Hepatocyte (in vitro differentiated cells): ENCODE data around the gene IRX4. TPM values are rescaled to one million over a fixed set of nuclear protein-coding genes. Genes with fewer than 3 reads are reported as not detected.

Experiments used
- DNase-seq: peaks from one replicate; pipeline ENCODE4 v3.0.0-alpha.2; 2016; ENCODE audit warnings: low spot score
- H2AFZ ChIP-seq: fragments of 200-600 bp; sonication (generic); 2 replicates; pipeline ENCODE4 v1.6.0; 2016; ENCODE audit warnings: antibody characterized with exemption, mild to moderate bottlenecking
- H3K27ac ChIP-seq: fragments of 200-600 bp; sonication (generic); 2 replicates; pipeline ENCODE4 v1.5.1; 2016; ENCODE audit warnings: mild to moderate bottlenecking
- H3K27me3 ChIP-seq: fragments of 200-600 bp; sonication (generic); 2 replicates; pipeline ENCODE4 v1.6.1; 2016
- H3K36me3 ChIP-seq: fragments of 200-600 bp; sonication (generic); replicated peaks from 2 replicates; pipeline ENCODE4 v1.5.1; 2016; ENCODE audit warnings: low read depth; ENCODE audit not compliant: insufficient read depth
- H3K4me1 ChIP-seq: fragments of 200-600 bp; sonication (generic); 2 replicates; pipeline ENCODE4 v1.5.1; 2016; ENCODE audit warnings: mild to moderate bottlenecking, moderate library complexity; ENCODE audit not compliant: insufficient read depth
- H3K4me2 ChIP-seq: fragments of 200-600 bp; sonication (generic); 2 replicates; pipeline ENCODE4 v1.6.0; 2016
- H3K4me3 ChIP-seq: fragments of 200-600 bp; sonication (generic); 2 replicates; pipeline ENCODE4 v1.5.1; 2016; ENCODE audit warnings: mild to moderate bottlenecking
- H3K79me2 ChIP-seq: fragments of 200-600 bp; sonication (generic); 2 replicates; pipeline ENCODE4 v1.6.0; 2017; ENCODE audit warnings: mild to moderate bottlenecking
- H3K9me2 ChIP-seq: fragments of 200-600 bp; sonication (generic); replicated peaks from 2 replicates; pipeline ENCODE4 v1.6.0; 2017; ENCODE audit warnings: mild to moderate bottlenecking; ENCODE audit not compliant: insufficient read depth
- H3K9me3 ChIP-seq: fragments of 200-600 bp; sonication (generic); 2 replicates; pipeline ENCODE4 v1.5.1; 2016; ENCODE audit warnings: low read depth, mild to moderate bottlenecking
- H4K20me1 ChIP-seq: fragments of 200-600 bp; sonication (generic); 2 replicates; pipeline ENCODE4 v1.6.0; 2016; ENCODE audit warnings: mild to moderate bottlenecking; ENCODE audit not compliant: insufficient read depth, poor library complexity, severe bottlenecking
- CTCF ChIP-seq: fragments of 200-600 bp; sonication (generic); IDR thresholded peaks from 2 replicates; pipeline ENCODE4 v1.5.1; 2016; ENCODE audit warnings: antibody characterized with exemption, mild to moderate bottlenecking; ENCODE audit not compliant: poor library complexity
- EZH2 ChIP-seq: fragments of 200-600 bp; sonication (generic); IDR thresholded peaks from 2 replicates; pipeline ENCODE4 v1.6.1; 2016; ENCODE audit warnings: antibody characterized with exemption, mild to moderate bottlenecking, borderline replicate concordance
- EZH2phosphoT487 ChIP-seq: fragments of 200-600 bp; sonication (generic); IDR thresholded peaks from one replicate; pipeline ENCODE4 v1.6.1; 2018; ENCODE audit warnings: antibody characterized with exemption, mild to moderate bottlenecking, low read depth, moderate library complexity; ENCODE audit not compliant: unreplicated experiment, severe bottlenecking
- WGBS: methylation state at CpG from one replicate; pipeline ENCODE4 v1.1.6; 2016; ENCODE audit warnings: low lambda C conversion rate; ENCODE audit errors: missing lambda C conversion rate; 5-methylcytosine and 5-hydroxymethylcytosine counted together
- polyA plus RNA-seq: library from polyadenylated mRNA; unstranded; fragments of >200 nt; fragmentation: Nextera tagmentation; extraction: Ambion mirVana; gene quantifications from 2 replicates; pipeline ENCODE4 v1.2.1, GENCODE V29; 2016
- total RNA-seq: library from RNA; depleted of rRNA; stranded (reverse); fragments of >200 nt; gene quantifications from 2 replicates; pipeline ENCODE4 v1.2.3, GENCODE V29; 2014

The IRX4 gene
- total and polyA plus RNA-seq, 2 experiments from 2014 or later = not detected

GRCh38 chr5:1923341-1923740, 40.6 kb upstream of the IRX4 start:
- Histone ChIP-seq H3K4me3 (no peak overlapping the region), H3K9me3 (no peaks in the 10 kb centered on the region), H3K27me3 (peaks cover 16% of the 10 kb centered on the region), H3K4me1 (no peaks in the 10 kb centered on the region), H3K9me2 (no peaks in the 10 kb centered on the region), H3K4me2 (no peak overlapping the region), H3K79me2 (no peaks in the 10 kb centered on the region), H3K36me3 (no peaks in the 10 kb centered on the region), H4K20me1 (no peaks in the 10 kb centered on the region), H3K27ac (no peak overlapping the region), H2AFZ (no peak overlapping the region)
- DNase-seq = no peak
- TF ChIP-seq EZH2phosphoT487 (no peak), CTCF (no peak), EZH2 (no peak)
- 92% methylated on average over 15 of the region's 15 CpGs for WGBS

GRCh38 chr5:1921711-1922110, 39.0 kb upstream of the IRX4 start:
- H3K9me3 ChIP-seq = no peaks in the 10 kb centered on the region
- no peak overlapping the region for H3K4me3 ChIP-seq
- DNase-seq = no peak
- H3K36me3 ChIP-seq = no peaks in the 10 kb centered on the region
- 86% methylated on average over 19 of the region's 19 CpGs for WGBS
- no peak overlapping the region for H3K27ac ChIP-seq
- no peak for TF ChIP-seq CTCF
- TF ChIP-seq EZH2phosphoT487 = no peak
- TF ChIP-seq EZH2 = no peak
- H2AFZ ChIP-seq = no peak overlapping the region
- no peak overlapping the region for H3K4me2 ChIP-seq
- no peaks in the 10 kb centered on the region for H3K4me1 ChIP-seq
- peaks cover 2% of the 10 kb centered on the region for H3K27me3 ChIP-seq
- H3K79me2 ChIP-seq = no peaks in the 10 kb centered on the region
- no peaks in the 10 kb centered on the region for H3K9me2 ChIP-seq
- no peaks in the 10 kb centered on the region for H4K20me1 ChIP-seq

- Histone ChIP-seq H3K4me2 (no peak overlapping the region), H3K79me2 (no peaks in the 10 kb centered on the region), H3K27me3 (no peaks in the 10 kb centered on the region), H3K9me3 (no peaks in the 10 kb centered on the region), H3K9me2 (no peaks in the 10 kb centered on the region), H4K20me1 (no peaks in the 10 kb centered on the region), H3K36me3 (no peaks in the 10 kb centered on the region), H3K4me1 (no peaks in the 10 kb centered on the region), H2AFZ (no peak overlapping the region), H3K4me3 (no peak overlapping the region), H3K27ac (no peak overlapping the region)
- TF ChIP-seq EZH2phosphoT487 (no peak), EZH2 (no peak), CTCF (no peak)
- no peak for DNase-seq
- WGBS = 89% methylated on average over 6 of the region's 6 CpGs
Observed at GRCh38 chr5:1919750-1920149, 37.0 kb upstream of the IRX4 start.

- Histone ChIP-seq H3K9me3 (no peaks in the 10 kb centered on the region), H2AFZ (no peak overlapping the region), H3K4me2 (no peak overlapping the region), H3K4me1 (no peaks in the 10 kb centered on the region), H3K36me3 (no peaks in the 10 kb centered on the region), H3K9me2 (no peaks in the 10 kb centered on the region), H3K4me3 (no peak overlapping the region), H3K27ac (no peak overlapping the region), H3K27me3 (no peaks in the 10 kb centered on the region), H3K79me2 (no peaks in the 10 kb centered on the region), H4K20me1 (no peaks in the 10 kb centered on the region)
- DNase-seq = no peak
- 86% methylated on average over 9 of the region's 9 CpGs for WGBS
- TF ChIP-seq EZH2phosphoT487 (no peak), CTCF (no peak), EZH2 (no peak)
Observed at GRCh38 chr5:1919209-1919566, 36.5 kb upstream of the IRX4 start.
